Adrenal gland (tissue), 12 donors: ENCODE measurements around the gene LRP2. TPM values are rescaled to one million over a fixed set of nuclear protein-coding genes. Genes with fewer than 3 reads are reported as not detected.

Experiments
- DNase-seq, 7 donors: peaks; one replicate each; pipeline ENCODE4 v3.0.0-alpha.2; 2019 to 2020
- H3K27ac ChIP-seq, 5 donors: fragments of 200-600 bp; sonication (generic) in 4 of 5; 1 replicate in 3 of 5; 2 replicates in 2 of 5; pipeline versions ENCODE4 v1.5.1 to v1.8.0; 2016 to 2020; ENCODE audit warnings: mild to moderate bottlenecking in 1 of 5
- H3K27me3 ChIP-seq: fragments of 200-600 bp; 2 replicates; pipeline ENCODE4 v1.8.0; 2021
- H3K36me3 ChIP-seq, 2 donors: fragments of 200-600 bp; replicated peaks in 1 of 2; 1 replicate in 1 of 2; 2 replicates in 1 of 2; pipeline versions ENCODE4 v1.5.1 to v1.8.0; 2018 to 2022
- H3K4me1 ChIP-seq, 2 donors: fragments of 200-600 bp; replicated peaks in 1 of 2; 1 replicate in 1 of 2; 2 replicates in 1 of 2; pipeline versions ENCODE4 v1.5.1 to v1.8.0; 2018 to 2021
- H3K4me3 ChIP-seq, 4 donors: fragments of 200-600 bp; sonication (generic) in 3 of 4; one replicate each; pipeline ENCODE4 v1.5.1; 2016 to 2018
- H3K9me3 ChIP-seq, 3 donors: fragments of 200-600 bp; sonication (generic) in 1 of 3; replicated peaks in 1 of 3; 1 replicate in 2 of 3; 2 replicates in 1 of 3; pipeline versions ENCODE4 v1.5.1 to v1.8.0; 2016 to 2021
- POLR2A ChIP-seq, 2 donors: fragments of 450-650 bp; IDR thresholded peaks; one replicate each; pipeline ENCODE4 v1.6.1; 2017; ENCODE audit warnings: antibody characterized with exemption in 2 of 2, mild to moderate bottlenecking in 2 of 2, moderate library complexity in 1 of 2
- WGBS, 4 donors: extraction: QIAGEN DNeasy Blood & Tissue Kit in 2 of 4; methylation state at CpG; one replicate each; pipeline versions ENCODE4 v1.1.5 to v1.1.7; 2013 to 2017; 5-methylcytosine and 5-hydroxymethylcytosine counted together
- intact Hi-C, 2 donors: fragments of 100-400 bp; cut with DNase I; formaldehyde crosslinking; loops; one replicate each; pipeline versions ENCODE4 v1.14.1 to v1.15.0; 2022 to 2023
- polyA plus RNA-seq, 3 donors: library from polyadenylated mRNA; stranded (reverse); fragments of 200-250 nt in 2 of 3; fragments of 350-450 nt in 1 of 3; fragmentation: Illumina TruSeq in 1 of 3; extraction: RNeasy Lipid Tissue Mini Kit (QIAGEN cat#74804) in 1 of 3; gene quantifications; one replicate each; pipeline ENCODE4 v1.2.3, GENCODE V29; 2013 to 2014
- total RNA-seq, 9 donors: library from RNA; depleted of rRNA in 4 of 9; stranded (reverse); fragments of >200 nt in 4 of 9; fragments of 120-200 nt in 1 of 9; fragmentation: NEBNext Ultra II Directional in 1 of 9; extraction: Animal tissue kit (Norgen Biotek cat#: 25700) in 1 of 9; gene quantifications; one replicate each; pipeline versions ENCODE4 v1.1.0 to v1.2.4, GENCODE V29; 2013 to 2023
- TF ChIP-seq, protein P1 (sequence below), 6 experiments: fragments of 450-650 bp in 4 of 6; fragments of 200-600 bp in 2 of 6; sonication (generic) in 1 of 6; IDR thresholded peaks; 1 replicate in 5 of 6; 2 replicates in 1 of 6; pipeline versions ENCODE4 v1.5.1 to v1.8.0; 2016 to 2021; ENCODE audit warnings: antibody characterized with exemption in 6 of 6, mild to moderate bottlenecking in 2 of 6, moderate library complexity in 1 of 6
- donor health status: healthy with polysubstance abuse.
- donor health status: Bipolar disorder and iron deficiency.
- donor health status: DM: yes; HTN: yes; CAD: no.
- donor health status: DM: no; HTN: no; CAD: no.
- donor health status: DM: no; HTN: no; CAD: no.
- donor health status: DM: yes; HTN: yes; CAD: no.

LRP2 gene
- total and polyA plus RNA-seq, 12 donors: 0.04 to 0.43 (median 0.10) TPM; not detected in 8

DNA sequence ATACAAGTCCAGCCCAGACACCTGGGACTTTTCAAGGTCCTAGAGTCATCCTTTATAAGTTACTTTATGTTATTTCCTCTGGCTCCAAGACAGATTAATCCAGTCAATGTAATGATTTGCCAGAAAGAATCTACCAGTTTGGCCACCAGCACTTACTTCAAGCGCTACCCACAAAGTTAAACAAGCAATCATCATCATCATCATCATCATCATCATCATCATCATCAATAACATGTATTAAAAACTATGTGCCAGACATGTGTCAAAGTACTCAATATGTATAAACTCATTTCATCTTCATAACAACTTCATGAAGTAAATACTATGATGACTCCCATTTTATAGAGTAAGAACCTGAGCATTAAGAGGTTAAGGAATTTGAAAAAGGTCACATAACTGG lies 64.3 kb downstream of the LRP2 start:
- 89 to 100% (median 96%) methylated on average over 1 of the region's 1 CpG for WGBS, 4 donors
- Histone ChIP-seq H3K36me3 (no peaks in the 10 kb centered on the region), H3K4me1 (no peaks in the 10 kb centered on the region), H3K9me3 (no peaks in the 10 kb centered on the region), H3K4me3 (no peak overlapping the region), H3K27me3 (no peaks in the 10 kb centered on the region), H3K27ac (no peak overlapping the region)
- no peak for DNase-seq
- intact Hi-C loops: no loop called here
- TF ChIP-seq POLR2A (IDR thresholded peaks at IDR 0.05): no peak
- TF ChIP-seq, protein P1, sequence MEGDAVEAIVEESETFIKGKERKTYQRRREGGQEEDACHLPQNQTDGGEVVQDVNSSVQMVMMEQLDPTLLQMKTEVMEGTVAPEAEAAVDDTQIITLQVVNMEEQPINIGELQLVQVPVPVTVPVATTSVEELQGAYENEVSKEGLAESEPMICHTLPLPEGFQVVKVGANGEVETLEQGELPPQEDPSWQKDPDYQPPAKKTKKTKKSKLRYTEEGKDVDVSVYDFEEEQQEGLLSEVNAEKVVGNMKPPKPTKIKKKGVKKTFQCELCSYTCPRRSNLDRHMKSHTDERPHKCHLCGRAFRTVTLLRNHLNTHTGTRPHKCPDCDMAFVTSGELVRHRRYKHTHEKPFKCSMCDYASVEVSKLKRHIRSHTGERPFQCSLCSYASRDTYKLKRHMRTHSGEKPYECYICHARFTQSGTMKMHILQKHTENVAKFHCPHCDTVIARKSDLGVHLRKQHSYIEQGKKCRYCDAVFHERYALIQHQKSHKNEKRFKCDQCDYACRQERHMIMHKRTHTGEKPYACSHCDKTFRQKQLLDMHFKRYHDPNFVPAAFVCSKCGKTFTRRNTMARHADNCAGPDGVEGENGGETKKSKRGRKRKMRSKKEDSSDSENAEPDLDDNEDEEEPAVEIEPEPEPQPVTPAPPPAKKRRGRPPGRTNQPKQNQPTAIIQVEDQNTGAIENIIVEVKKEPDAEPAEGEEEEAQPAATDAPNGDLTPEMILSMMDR (IDR thresholded peaks at IDR 0.05): no peak

DNA sequence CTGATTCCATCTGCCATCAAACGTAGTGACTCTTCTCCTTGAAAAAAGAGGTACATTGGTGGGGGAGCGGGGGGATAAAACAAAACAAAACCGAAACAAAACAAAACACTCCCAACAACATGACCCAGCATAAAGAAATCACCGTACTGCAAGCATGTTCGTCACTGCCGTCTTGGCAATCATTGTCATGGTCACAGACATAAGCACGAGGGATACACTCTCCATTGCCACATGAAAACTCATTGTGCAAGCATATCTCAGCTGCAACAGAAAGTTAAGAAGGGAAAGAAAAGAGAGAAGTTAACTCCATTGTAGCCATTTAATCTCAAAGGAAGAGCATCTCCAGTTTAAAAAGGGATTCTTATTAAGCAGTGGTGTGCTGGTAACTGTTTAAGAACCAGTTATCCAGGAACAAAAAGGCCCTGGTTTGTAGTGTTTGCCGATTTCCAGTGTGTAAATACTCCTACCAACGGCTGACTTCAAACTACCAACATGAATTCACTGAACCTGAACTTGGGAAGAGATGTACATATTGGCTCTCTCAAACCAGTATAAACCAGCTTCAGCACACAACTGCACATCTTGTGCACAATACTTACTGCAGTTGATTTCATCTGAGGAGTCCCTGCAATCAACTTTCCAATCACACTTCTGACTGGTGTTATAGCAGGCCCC lies 68.2 kb downstream of the LRP2 start:
- Histone ChIP-seq H3K27me3 (no peaks in the 10 kb centered on the region), H3K9me3 (no peaks in the 10 kb centered on the region), H3K27ac (no peak overlapping the region), H3K4me1 (no peaks in the 10 kb centered on the region), H3K4me3 (no peak overlapping the region), H3K36me3 (no peaks in the 10 kb centered on the region)
- no peak for TF ChIP-seq POLR2A (IDR thresholded peaks at IDR 0.05)
- TF ChIP-seq, protein P1 (IDR thresholded peaks at IDR 0.05): no peak
- no peak for DNase-seq
- intact Hi-C loops: no loop called here
- WGBS, 4 donors: 71 to 77% (median 73%) methylated on average over 9 of the region's 9 CpGs

DNA sequence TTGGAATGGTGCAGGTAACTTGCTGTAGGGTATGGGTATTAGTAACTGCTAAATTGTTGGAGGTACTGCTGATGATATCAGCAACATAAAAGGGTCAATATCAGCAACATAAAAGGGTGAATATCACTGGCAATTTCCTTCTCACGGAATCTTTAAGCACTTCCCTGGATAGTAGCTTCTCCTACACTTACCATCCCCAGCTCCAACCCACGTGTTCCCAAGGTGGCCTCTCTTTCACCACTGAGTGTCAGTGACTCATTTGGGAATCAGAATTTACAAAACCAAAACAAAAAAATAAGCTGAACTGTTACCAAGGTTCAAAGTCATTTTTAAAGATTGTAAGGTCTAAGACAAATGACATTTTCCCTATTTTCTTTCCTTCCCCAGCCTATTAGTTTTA lies 70.8 kb downstream of the LRP2 start:
- intact Hi-C loops: no loop called here
- H3K27ac ChIP-seq: no peak overlapping the region
- H3K36me3 ChIP-seq: no peaks in the 10 kb centered on the region
- no peaks in the 10 kb centered on the region for H3K9me3 ChIP-seq
- H3K4me3 ChIP-seq: no peak overlapping the region
- no peak for DNase-seq
- TF ChIP-seq POLR2A (IDR thresholded peaks at IDR 0.05): no peak
- TF ChIP-seq, protein P1 (IDR thresholded peaks at IDR 0.05): no peak
- H3K4me1 ChIP-seq: no peaks in the 10 kb centered on the region
- WGBS, 4 donors: 34 to 53% (median 43%) methylated on average over 2 of the region's 2 CpGs
- no peaks in the 10 kb centered on the region for H3K27me3 ChIP-seq

DNA sequence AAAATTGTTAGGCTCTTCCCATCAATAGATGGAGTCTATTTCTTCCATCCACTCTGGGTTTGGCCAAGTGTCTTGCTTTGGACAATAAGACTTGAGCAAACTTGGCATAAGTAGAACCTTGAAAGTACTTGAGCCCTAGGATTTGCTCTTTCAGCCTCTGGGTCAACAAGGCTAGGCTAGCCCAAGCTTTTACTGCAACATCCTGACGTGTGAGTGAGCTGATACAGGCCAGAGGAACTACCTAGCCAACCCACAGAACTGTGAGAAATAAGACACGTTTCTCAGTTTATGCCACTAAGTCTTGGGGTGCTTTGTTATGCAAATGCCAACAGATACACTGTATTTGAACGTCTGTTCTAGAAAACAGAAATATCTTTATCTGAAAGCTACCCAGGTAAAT lies 71.9 kb downstream of the LRP2 start:
- Histone ChIP-seq H3K4me1 (no peaks in the 10 kb centered on the region), H3K27ac (no peak overlapping the region), H3K4me3 (no peak overlapping the region), H3K27me3 (no peaks in the 10 kb centered on the region), H3K9me3 (no peaks in the 10 kb centered on the region), H3K36me3 (no peaks in the 10 kb centered on the region)
- WGBS, 4 donors: 40 to 55% (median 46%) methylated on average over 3 of the region's 3 CpGs
- DNase-seq: no peak
- TF ChIP-seq POLR2A (IDR thresholded peaks at IDR 0.05): no peak
- TF ChIP-seq, protein P1 (IDR thresholded peaks at IDR 0.05): no peak
- intact Hi-C loops: no loop called here
